ENCODE results near the gene ARAP1. TPM values are rescaled to one million over a fixed set of nuclear protein-coding genes. Genes with fewer than 3 reads are reported as not detected.

Gene ARAP1
- total RNA-seq, 1 experiment from 2014 or later: 17.7 TPM

DNA sequence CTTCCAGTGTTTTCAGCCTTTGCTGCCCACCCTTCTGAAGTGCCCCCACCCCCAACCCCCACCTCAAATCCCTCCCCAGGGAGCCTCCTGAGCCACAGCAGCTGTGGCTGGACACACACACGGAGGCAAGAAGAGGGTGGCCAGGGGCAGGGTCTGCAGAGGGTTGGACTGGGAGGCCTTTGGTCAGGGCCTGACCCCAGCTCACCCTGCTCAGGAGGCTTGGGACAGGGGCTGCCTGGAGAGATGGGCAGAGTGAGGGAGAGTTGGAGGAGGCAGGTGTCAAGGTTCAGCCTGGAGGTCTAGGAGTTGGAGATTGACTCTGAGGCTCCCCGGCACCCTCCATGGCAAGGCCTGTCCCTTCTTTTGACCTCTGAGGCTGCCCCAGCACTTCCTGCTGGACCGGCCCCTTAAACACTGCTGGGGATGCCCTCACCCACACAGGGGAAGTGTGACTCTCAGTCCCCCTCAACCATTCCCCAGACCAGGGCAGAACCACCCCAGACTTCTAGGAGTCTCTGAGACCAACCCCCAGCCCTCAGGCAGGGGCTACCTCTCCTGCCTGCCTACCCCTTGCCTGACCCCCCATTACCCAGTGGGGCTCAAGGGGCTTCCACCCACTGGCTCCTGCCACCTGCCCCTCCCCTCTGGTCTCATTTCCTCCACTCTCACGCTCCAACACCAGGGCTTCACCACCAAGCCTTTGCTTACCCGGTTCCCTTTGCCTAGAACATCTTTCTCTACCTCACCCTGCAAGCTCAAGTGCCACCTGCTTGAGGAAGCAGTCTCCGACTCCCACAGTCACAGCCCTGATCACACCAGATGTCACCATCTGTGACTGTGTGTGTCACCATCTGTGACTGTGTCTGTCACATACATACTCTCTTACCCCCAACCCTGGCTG lies 8.6 kb downstream of the ARAP1 start:
- DNase-seq (ENCODE audit: low spot score): no peak

- DNase-seq (ENCODE audit: low spot score): no peak
Measured at GRCh38 chr11:72742513-72743320, 9.5 kb downstream of the ARAP1 start.

- no peak for DNase-seq (ENCODE audit: low spot score)
Measured at GRCh38 chr11:72741849-72742512, 10.2 kb downstream of the ARAP1 start.

DNA sequence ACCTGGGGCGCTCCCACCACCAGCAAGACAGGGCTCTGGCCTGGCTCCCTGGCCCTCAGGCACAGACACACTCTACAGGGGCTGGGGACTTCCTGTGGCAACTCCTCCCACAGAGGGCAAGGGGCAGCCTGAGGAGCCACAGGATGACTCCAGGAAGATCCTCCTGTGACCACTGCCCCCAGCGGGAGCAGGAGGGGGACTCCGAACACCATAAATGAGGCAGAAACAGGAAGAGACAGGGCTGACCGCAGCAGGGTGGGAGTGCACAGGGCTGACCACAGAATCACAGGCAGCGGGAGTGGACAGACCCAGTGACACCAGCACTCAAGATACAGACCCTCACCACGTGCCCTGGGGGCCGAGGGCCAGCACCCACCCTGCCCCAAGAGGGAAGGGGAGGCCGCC lies 10.8 kb downstream of the ARAP1 start:
- DNase-seq (ENCODE audit: low spot score): no peak

DNA sequence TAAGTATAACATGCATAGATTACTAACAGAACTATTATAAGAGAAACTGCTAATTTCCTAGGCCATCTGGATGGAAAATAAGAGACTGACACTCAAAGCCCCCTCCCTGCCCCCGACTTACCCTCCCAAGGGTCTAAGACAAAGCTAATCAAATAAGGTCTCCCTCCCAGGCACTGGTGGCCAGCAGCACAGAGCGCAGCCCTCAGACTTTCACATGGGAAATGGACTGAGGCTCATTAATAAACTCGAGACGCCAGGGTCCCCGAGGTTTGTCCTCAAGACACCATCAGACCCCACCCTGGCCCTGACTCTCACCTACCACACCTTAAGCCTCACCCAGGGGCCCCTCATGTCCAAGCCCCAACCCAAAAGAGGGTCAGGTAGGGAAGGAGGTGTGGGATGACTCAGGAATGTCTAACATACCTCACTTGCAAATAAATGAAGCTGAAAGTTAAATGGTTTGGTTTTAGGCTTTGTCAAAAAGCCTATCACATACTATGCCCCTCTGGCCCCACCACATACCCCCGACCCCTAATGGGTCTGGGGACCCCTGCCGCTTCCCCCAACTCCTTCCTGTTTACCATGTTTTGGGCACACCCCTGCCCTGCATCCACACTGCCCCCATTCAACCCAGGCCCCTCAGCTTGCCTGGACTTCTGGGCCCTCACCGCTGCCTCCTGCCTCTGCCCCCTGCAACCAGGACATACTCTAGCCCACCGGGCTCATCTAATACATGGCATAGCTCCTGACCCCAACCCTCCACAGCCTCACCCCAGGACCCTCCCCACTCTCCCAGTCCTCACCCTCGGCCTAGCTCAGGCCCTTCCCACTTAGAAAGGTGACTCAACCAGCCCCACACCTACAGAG lies 11.4 kb downstream of the ARAP1 start:
- no peak for DNase-seq (ENCODE audit: low spot score)

DNA sequence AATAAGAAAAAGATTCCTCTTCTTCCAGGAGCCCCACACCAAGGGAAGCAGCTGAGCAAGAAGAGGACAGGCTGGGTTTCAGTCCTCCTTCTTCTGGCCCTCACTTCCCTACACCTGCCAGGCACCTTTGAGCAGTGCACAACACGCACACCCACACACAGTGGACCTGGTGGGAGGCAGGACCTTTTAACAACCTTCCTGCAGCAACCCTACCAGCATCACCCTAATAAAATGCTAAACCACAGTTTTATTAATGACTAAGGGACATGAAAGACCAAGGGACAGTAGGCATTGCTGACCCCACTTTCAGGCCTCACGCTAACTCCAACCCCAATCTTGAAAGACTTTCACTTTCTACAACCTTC lies 12.2 kb downstream of the ARAP1 start:
- no peak for DNase-seq (ENCODE audit: low spot score)

GRCh38 chr11:72739240-72740059 lies 12.8 kb downstream of the ARAP1 start:
- no peak for DNase-seq (ENCODE audit: low spot score)

DNA sequence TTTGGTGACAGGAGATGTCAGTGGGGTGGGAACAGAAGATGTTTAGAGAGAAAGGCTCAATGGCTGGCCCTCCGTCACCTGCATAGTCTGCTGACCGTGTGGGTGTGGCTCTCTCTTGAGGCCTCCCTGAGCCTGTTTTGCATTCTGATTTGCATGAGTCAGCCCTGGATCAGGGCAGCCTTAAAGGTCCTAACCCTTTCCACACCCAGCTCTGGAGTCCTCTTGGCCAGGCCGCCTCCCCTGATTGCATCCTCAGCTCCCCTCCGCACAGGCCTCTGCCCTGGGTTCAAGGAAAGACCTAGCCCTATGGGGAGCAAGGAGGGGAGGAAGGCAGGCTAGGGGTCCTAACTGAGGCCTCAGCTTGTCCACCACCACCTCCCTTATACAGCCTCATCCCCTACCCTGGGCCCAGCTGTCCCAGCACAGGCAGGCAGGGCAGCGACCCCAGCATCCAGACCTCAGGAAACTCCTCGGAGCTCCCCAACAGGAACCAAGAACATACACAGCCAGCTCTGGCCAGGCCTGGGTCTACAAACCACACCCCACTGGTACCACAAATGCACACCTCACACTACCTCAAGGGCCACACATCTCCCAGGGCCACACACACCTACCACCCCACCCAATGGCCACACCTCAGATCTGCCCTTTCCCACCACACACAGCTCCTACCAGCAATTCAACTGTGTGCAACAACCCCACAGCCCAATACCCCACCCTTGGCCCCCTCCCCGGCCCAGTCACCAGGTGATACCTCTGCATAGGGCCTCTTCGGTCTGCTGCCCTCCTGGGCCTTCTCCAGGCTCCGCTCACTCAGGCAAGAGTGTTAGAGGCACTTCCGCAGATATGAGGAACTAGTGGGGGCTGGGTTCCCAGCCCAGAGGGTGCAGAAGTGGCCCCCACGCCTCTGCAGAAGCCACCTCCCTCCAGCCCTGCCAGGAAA lies 13.7 kb downstream of the ARAP1 start:
- DNase-seq (ENCODE audit: low spot score): no peak

DNA sequence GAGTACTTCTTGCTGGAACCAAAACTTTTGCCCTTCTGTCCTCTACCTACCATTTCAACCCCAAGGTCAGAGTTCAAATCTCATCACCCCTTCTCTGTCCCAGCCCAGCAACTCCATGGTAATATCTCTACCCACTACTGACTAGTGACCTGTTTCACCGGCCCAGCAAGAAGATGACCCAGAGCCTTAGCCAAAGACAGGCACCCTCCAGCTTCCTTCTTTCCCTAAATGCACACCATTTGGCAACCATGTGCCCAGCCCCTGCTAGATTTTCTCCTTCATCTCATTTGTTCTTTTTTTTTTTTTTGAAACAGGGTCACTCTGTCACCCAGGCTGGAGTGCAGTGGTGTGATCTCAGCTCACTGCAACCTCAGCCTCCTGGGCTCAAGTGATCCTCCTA lies 14.9 kb downstream of the ARAP1 start:
- DNase-seq (ENCODE audit: low spot score): no peak

DNA sequence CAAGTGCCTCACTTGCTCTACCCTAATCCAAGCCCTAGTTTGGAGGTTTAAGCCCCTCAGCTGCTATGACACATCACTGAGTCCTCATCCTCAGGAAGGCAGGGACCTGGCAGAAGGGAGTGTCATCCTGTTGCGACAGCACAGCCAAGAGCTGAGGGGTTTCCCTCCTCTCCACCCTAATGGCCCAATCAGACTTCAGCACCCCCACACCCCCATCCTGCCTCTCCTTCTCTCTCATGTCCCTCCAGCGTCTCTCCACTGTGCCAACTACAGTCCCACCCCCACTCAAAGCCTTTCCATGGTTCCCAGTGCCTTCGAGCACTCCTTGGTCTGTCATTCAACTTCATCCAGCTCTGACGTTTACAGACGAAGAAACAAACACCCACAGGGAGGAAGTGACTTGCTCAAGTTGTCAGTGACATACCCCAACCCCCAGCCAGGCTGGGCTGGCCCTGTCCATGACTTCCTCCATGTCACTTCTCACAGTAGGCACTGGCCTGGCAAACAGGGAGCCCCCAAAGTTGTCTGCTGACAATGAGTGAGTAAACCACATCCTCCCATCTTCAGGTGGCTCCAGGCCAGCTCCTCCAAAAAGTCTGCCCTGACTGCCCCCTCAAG lies 15.6 kb downstream of the ARAP1 start:
- peak; percentile 47 for DNase-seq (ENCODE audit: low spot score)

- no peak for DNase-seq (ENCODE audit: low spot score)
Measured at GRCh38 chr11:72735495-72736027, 16.6 kb downstream of the ARAP1 start.

GRCh38 chr11:72732329-72732728 lies 19.9 kb downstream of the ARAP1 start:
- DNase-seq (ENCODE audit: low spot score): no peak

DNA sequence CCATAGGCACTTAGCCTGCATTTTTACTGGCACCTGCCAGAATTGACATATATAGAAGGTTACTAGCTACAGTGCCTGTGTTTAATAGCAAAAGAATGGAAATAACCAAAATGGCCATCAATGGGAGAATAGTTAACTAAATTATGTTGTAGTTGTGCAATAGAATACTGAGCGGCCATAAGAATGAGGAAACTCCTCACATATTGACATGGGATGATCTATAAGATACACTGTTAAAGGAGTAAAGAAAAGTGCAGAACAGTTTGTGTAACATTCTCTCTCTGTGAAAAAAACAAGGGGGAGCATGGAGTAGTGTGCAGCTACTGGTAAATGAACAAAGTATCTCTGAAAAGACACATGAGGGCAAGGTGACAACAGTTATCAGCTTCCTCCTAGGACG lies 21.5 kb downstream of the ARAP1 start:
- DNase-seq (ENCODE audit: low spot score): no peak

DNA sequence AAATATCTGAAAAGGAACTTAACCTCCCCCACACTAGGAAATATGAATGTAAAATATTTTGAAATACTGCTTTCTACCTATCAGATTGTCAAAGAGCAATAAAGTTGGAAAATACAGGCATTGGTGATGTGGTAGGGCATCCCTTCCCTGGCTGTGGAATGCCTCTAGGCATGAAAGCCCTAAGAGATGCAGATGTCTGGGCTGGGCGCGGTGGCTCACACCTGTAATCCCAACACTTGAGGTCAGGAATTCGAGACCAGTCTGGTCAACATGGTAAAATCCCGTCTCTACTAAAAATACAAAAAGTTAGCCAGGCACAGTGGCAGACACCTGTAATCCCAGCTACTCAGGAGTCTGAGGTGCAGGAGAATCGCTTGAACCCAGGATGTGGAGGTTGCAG lies 22.0 kb downstream of the ARAP1 start:
- DNase-seq (ENCODE audit: low spot score): no peak

GRCh38 chr11:72727521-72727920 lies 24.7 kb downstream of the ARAP1 start:
- no peak for DNase-seq (ENCODE audit: low spot score)

GRCh38 chr11:72726266-72727220 lies 25.7 kb downstream of the ARAP1 start:
- no peak for DNase-seq (ENCODE audit: low spot score)

DNA sequence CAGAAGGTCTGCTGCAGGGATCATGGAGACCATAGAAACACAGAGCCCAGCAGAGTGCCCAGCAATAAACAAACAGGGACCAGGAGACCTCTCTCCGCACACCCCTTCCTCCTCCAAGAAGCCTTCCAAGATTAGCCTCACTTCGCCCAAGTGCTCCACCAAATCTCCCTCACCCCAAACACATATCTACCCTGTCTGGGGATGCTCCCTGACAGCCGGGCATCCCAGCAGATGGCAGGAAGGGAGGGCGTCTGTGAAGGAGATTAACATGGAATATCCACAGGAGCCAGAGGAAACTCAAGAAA lies 26.5 kb downstream of the ARAP1 start:
- no peak for DNase-seq (ENCODE audit: low spot score)

Measured in H4 (cell line).